Central memory CD4-positive, alpha-beta T cell (primary cell): ENCODE results near the gene TSSK2.
"Not testable (repeated sequence)": the region's sequence is repeated elsewhere in the genome, so short reads cannot be mapped to it uniquely, and the experiment has no call there.

Experiments used
- DNase-seq: peaks from one replicate; pipeline ENCODE4 v3.0.0; 2022
- total RNA-seq, 3 experiments: gene quantifications; one replicate each; lab custom pipeline; 2026; lab: John Stamatoyannopoulos, UW

The TSSK2 gene
- total RNA-seq, result 0 reads per million in 3 experiments

DNA sequence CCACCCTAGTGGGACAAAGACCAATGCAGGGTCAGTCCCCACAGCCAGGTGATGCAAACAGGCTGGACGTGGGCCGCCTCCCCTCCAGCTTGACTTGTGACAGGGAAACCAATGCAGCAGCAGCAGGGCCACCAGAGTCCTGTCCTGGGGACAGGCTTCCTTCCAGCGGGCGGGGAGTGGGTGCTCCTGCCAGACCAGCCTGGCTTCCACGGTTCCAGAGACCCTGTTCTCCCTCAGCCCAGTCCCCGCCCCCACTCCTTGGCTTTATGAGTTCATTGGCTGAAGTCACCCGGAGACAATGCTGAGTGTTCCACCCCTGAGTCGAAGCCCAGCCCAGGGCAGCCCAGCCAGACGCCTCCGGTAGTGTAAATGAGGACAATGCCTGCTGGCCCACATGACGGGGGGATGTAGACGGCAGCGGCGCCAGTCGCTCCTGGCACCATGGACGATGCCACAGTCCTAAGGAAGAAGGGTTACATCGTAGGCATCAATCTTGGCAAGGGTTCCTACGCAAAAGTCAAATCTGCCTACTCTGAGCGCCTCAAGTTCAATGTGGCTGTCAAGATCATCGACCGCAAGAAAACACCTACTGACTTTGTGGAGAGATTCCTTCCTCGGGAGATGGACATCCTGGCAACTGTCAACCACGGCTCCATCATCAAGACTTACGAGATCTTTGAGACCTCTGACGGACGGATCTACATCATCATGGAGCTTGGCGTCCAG is at the start of gene TSSK2:
Gene TSSK2, plus strand, starts transcription at position 350 of the 726 bp plus-strand sequence. Its CDS starts 92 bp downstream, at position 442.
- no peak for DNase-seq

DNA sequence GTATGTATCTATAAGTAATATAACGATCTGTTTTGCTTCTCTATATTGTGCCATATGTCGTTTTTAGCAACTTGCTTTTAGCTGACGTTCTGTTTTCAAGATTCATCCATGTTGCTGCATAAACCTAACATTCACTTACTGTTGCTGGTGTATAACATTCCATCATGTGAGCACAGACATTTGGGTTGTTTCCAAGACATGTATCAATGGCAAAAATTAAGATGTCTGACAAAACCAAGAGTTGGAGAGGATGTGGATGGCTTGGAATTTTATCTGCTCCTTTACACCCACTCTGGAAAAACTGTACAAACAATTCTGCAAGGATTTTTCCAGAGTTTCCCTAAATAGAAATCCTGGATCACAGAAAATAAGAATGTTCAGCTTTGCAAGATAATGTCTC is 49.8 kb upstream of the TSSK2 start:
- DNase-seq, result no peak

DNA sequence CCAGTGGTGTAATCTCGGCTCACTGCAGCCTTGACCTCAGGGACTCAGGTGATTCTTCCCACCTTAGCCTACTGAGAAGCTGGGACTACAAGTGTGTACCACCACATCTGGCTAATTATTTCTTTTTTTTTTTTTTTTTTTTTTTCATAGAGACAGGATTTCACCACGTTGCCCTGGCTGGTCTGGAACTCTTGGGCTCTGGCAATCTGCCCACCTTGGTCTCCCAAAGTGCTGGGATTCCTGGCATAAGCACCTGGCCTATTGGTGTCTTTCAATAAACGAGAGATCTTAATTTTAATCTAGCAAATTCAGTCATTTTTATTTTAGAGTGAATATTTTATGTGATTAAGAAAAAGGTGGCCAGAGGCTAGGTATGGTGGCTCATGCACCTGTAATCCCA is 49.0 kb upstream of the TSSK2 start:
- no peak for DNase-seq

DNA sequence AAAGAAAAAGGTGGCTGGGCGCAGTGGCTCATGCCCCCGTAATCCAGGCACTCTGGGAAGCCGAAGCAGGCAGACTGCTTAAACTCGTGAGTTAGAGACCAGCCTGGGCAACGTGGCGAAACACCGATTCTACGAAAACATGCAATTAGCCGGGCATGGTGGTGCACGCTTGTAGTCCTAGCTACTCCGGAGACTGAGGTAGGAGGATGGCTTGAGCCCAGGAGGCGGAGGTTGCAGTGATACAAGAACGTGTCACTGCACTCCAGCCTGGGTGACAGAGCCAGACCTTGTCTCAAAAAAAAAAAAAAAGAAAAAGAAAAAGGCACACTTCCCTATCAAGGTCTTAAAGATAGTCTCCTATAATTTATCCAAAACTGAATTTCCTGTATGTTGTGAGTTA is 48.3 kb upstream of the TSSK2 start:
- DNase-seq, result no peak

DNA sequence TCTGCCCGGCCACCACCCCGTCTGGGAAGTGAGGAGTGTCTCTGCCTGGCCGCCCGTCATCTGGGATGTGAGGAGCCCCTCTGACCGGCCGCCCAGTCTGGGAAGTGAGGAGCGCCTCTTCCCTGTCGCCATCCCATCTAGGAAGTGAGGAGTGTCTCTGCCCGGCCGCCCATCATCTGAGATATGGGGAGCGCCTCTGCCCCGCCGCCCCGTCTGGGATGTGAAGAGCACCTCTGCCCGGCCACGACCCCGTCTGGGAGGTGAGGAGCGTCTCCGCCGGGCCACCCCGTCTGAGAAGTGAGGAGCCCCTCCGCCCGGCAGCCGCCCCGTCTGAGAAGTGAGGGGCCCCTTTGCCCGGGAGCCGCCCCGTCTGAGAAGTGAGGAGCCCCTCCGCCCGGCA is 47.0 kb upstream of the TSSK2 start:
- not testable (repeated sequence) for DNase-seq

DNA sequence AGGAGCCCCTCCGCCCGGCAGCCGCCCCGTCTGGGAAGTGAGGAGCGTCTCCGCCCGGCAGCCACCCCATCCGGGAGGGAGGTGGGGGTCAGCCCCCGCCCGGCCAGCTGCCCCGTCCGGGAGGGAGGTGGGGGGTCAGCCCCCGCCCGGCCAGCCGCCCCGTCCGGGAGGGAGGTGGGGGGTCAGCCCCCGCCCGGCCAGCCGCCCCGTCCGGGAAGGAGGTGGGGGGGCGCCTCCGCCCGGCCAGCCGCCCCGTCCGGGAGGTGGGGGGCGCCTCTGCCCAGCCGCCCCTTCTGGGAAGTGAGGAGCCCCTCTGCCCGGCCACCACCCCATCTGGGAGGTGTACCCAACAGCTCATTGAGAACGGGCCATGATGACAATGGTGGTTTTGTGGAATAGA is 46.5 kb upstream of the TSSK2 start:
- DNase-seq, result not testable (repeated sequence)

DNA sequence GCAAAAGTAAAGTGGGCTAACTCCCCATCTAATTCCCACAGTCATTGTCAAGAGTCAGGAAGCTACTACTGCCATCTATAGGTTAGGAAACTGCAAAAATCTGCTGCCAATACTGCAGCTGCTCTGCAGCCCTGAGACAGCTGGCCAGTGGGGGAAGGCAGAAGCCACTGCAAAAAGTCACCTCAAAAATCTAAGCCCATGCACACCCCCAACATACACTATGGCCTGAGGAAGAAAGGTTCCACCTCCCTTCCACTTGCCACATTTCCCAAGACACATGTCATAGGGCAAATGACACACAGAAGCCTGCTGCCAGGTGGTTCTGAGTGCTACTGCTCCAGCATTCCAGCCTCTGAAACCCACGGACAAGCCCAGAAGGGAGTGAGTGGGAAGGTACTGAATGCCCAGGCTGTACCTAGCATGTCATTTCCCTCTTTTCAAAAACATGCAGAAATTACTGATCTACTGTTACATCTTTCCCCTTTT is 45.8 kb upstream of the TSSK2 start:
- DNase-seq, result no peak

DNA sequence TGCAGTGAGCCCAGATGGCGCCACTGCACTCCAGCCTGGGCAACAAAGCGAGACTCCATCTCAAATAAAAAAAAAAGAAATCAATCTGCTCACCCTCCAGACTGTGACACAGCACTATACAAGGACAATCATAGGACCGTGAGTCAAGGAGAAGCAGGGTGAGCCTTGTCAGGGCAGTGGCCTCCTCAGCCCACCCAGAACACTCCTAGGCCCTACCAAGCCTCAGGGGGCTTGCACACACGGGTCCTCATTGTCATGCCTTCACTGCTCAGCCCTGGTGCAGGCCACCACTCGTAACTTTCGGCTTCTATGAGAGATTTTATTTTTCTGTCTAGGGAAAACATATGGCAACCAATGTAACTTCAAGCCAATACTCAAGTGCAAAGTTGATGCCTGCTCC is 44.7 kb upstream of the TSSK2 start:
- no peak for DNase-seq

DNA sequence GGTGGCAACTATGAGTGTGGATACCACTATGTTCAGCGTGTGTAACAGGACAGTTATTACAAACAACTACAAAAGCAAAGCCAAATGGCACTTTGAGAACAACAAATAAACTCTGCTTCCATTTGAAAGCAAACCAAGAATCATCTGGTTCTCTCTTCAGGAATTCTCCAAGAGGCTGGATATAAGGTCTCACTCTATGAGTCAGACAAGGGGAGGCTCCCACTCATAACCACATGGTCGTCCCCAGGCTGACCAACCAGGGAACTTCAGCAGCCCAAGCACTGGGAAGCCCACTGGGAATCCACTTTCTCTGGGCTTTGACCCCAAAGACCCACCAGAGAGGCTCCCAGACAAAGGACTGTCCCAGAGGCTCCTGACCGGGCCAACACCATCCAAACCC is 44.2 kb upstream of the TSSK2 start:
- DNase-seq, result no peak

DNA sequence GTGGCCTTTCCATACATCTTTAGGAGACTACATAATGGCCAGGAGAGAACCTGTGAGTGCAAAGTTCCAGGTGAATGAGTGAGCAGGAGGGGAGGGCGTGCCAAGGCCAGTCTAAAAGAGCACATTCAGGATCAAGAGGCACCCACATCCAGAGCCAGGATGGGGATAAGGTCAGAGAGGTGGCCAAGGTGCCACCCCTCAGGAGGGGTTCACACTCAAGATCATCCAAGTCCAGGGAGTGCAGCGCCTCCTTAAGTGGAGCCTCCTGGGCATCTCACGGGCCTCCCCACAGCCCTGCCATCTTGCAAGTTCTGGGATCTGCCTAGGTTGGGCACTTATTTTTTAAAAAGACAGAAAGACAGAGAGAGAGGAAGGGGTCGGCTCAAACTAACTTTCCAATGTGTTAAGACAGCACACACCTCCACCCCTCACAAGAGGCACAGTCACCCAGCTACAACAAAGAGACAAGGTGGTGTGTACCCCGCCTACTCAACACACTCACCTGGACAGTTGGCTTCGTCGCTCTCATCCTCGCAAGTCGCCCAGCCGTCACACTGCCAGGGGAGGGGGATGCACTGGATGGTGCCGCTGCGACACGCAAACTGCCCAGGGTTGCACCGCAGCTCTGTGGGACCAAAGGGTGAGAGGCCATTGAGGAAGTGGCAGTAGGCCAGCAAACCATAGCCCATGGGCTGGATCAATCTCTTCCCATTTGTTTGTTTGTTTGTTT is 42.1 kb upstream of the TSSK2 start:
- DNase-seq, result no peak

DNA sequence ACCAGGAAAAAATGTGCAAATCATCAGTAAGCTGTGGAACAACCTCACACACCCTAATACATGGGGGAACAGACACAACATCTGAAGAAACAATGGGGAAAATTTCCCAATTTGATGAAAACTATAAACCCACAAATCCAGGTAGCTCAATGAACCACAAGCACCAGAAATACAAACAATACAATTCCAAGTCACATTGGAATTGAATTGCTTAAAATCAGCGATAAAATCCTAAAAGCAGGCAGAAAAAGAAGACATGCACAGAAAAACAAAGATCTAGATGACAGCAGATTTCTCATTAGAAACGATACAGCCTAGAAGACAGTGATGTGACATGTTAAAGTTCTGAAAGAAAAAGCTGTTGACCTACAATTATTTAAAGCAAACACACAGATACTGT is 40.9 kb upstream of the TSSK2 start:
- no peak for DNase-seq

DNA sequence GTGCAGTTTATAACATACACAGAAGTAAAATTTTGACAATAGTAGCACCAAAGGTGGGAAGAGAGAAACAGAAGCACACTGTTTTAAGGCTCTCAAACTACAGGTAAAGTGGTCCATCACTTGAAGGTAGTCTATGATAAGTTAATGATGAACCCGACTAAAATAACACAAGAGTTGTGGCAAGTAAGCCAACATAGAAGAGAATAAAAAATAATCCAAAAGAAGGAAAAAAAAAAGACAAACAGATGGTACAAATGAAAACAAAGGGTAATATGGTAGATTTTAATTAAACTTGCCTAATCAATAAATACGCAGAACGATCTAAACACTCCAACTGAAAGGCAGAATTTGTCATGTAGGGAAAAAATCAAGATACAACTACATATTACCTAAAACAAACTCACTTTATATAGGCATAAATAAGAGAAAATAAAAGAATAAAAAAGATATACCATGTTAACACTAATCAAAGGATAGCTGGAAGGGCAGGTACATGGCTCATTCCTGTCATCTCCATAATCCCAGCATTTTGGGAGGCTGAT is 40.5 kb upstream of the TSSK2 start:
- DNase-seq, result no peak

DNA sequence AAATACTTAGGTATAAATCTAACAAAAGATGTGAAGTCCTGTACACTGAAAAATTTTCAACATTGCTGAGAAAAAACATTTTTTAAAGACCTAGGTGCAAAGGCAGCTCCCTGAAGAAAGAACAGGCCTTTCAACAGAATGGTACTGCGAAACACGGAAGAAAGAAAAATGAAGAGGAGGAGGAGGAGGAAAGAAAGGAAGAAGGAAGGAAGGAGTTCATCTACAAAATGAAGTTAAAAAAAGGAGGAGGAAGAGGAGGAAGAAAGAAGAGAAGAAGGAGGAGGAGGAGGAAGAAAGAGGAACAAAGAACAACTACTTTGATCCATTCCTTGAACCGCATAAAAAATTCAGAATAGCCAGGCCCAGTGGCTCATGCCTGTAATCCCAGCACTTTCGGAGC is 38.4 kb upstream of the TSSK2 start:
- no peak for DNase-seq

DNA sequence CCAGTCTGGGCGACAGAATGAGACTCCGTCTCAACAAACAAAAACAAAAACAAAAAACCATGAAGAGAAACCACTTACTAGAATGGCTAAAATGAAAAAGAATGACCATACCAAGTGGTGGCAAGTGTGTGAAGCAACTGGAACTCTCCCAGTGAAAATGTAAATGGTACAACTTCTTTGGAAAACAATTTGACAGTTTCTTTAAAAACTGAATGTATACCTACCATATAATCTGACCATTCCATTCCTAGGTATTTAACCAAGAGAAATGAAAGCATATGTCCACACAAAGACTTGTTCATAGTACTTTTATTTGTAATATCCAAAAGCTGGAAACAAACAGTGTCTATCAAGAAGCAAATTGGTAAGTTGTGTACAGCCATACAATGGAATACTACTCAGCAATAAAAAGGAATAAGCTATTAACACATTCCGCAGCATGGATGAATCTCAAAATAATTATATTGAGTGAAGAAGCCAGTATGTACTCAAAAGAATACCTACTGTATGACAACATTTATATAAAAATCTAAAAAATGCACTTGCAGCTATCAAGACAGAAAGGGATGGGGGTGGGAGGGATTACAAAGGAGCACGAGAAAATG is 36.6 kb upstream of the TSSK2 start:
- no peak for DNase-seq

DNA sequence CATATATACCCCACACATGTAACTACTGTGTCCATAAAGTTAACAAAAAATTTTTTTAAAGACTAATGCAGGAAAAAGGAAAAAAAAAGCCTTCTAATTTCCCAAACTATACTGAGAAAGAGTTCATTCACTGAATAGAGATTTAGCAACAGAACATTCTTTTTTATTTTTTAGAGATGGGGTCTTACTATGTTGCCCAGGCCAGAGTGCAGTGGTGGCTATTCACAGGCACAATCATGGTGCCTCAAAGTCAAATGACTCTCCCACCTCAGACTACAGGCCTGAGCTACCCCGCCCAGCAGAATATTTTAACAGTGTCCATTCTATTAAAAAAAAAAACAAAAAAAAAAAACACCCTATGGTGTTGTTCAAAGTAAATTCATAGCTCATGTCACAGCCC is 34.6 kb upstream of the TSSK2 start:
- DNase-seq, result no peak

DNA sequence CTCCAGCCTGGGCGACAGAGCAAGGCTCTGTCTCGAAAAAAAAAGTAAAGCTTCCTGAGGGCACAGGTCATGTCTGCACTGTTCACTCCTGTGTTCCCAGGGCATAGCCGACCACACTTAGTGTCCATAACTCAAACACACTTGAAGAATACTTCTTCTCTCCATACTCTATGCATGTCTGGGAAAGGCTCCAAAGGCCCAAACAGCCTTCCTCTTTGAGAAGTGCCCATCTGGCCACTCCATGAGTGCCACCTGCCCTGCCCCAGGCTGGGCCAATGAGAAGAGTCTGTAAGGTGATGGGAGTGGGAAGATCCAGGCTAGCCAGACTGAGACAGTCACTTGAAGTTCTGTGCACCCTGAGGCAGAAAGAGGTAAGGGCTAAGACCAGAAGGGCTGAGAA is 33.6 kb upstream of the TSSK2 start:
- DNase-seq, result no peak

DNA sequence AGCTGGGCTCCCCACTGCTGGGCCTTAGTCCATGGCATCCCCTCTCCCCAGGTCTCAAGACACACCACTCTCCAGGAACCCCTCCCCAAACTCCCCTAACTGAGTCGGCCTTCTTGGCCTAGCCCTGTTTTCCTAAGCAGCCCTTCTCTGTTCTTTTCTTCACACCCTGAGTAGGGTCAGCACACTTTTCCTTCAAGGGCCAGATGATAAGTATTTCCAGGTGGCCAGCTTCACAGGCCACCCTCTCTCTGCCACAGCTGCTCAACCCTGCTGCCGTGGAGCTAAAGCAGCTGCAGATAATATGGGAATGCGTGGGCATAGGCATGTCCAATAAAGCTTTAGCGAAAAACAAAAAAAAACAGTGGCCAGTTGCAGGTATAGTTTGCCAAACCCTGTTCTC is 33.0 kb upstream of the TSSK2 start:
- DNase-seq, result no peak

DNA sequence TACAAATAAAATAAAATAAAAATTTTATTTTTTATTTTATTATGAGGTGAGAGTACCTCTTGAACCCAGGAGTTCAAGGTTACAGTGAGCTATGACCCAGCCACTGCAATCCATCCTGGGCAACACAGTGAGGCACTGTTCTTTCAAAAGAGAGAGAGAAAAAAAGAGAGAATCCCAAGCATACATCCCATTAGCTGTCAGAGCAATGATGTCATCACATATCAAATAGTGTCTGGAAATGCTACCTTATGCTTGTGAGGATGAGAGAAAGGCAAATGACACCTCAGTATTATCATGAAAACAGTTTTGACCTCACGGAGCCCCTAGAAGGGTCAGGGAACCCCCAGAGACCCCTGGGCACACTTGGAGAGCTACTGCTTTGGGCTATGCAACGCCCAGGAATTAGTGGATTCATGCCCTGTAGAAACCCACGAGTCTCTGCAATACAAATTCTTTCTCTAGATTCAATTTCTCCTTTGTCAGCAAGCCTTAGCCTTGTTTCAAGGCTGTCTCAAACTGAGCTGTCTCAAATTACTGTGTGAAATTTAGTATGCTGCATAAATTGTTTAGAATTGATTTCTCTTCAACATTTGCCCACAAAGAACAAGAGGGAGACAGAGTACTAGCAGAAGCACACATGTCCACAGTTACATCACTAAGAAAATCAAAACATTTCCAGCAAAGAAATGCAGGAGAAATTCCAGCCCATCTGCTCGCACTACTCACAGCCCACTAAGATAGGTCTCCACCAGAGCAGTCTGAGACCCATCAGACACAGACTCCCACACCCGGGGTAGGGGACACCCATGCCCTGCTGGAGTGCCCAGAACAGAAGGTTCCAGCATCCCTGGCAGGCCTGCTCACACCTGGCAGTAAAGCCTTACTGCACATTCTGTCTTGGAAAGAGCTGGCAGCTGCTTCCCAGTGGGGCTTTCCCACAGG is 27.0 kb upstream of the TSSK2 start:
- no peak for DNase-seq

DNA sequence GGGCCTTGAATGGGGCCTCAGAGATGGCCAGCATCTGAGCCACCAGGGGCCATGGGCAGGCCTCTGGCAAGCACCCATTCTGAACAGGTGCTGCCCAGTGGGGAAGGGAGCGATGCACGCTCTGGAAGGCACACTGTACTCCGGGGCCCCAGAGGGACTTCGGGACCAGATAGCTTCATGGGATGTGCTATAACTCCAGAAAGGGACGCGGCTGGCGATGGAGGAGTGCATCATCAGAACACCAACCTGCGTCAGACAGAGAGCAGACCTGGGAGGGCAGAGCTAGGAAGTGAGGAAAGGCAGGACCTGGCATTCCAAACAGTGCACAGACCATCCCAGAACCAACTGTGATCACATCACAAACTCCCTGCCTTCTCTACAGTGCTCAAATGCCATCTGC is 25.7 kb upstream of the TSSK2 start:
- DNase-seq, result no peak

DNA sequence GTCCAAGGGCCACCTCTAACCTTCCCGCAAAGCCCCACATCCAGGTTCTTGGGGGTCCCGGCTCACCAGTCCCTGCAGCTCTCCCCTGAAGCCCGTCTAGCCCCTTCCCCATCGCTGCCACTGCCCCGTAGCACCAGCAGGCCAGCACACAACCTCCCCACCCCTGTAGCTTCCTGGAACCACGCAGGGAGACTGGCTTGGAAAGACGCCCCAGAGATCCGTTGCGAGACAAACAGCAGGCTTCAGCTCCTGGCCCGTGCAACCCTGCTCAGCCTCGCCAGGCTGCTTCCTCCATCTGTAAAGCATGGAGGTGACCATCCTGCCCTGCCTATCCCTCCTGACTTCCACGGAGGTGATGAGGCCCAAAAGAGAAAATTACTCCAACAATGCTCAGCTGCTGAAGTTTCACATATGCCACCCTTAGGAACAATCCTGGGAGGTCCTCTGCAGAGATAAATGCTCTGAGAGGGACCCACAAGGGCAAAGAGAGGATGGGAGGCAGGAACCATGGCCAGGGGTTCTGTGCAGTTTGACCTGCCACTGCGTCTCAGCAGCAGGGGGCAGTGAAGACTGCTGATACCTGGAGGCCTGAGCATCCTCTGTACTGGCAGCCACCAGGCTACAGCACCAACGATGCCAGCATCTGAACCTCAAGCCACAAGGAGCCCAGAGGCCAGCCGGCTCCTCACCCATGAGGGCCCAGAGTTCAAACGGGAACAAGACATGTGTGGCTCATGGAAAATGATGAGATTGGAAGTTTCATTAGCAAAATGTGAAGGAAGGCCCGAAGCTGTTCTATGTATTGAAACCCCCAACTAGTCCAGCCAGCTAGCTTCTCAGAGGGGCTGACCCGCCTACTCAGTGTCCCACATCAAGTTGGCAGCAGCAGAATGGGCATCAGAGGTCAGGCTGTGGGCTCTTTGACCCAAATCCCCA is 25.0 kb upstream of the TSSK2 start:
- DNase-seq, result peak; percentile 36
